Measurements from ENCODE around the gene CTBP1. TPM values are rescaled to one million over a fixed set of nuclear protein-coding genes. Genes with fewer than 3 reads are reported as not detected.

Gene CTBP1
- total and polyA plus RNA-seq, 2 of the 8 experiments (the other 6 are each of a cell fraction or from before 2014, with no cell fraction given): 128 to 185 TPM

- 90% methylated on average over 12 of the region's 13 CpGs; no CpG with 5 or more reads in 1 of the 2 experiments for WGBS, 2 experiments (ENCODE audit: extremely low coverage in 1 of 2, insufficient coverage in 1 of 2, insufficient read length in 1 of 2, insufficient replicate concordance in 2 of 2, low coverage in 1 of 2, low lambda C conversion rate in 2 of 2, missing lambda C conversion rate in 1 of 2)
- Histone ChIP-seq H3K23ac (ENCODE audit: insufficient read length) (no peak overlapping the region), H3K4me2 (ENCODE audit: insufficient read depth in 1 of 2, low read depth in 2 of 2, low read length in 2 of 2) (no peak overlapping the region), H2AFZ (ENCODE audit: low read length) (no peak overlapping the region), H3K79me1 (ENCODE audit: low read depth, low read length) (no peaks in the 10 kb centered on the region), H3K27ac (ENCODE audit: low read depth, low read length) (no peak overlapping the region), H4K20me1 (replicated peaks in 1 of 2; ENCODE audit: control insufficient read depth in 1 of 2, insufficient read depth in 2 of 2, low read length in 2 of 2) (no peaks in the 10 kb centered on the region), H2BK120ac (replicated peaks; ENCODE audit: low read depth, low read length) (no peak overlapping the region), H3K9me3 (ENCODE audit: insufficient read depth in 2 of 2, low read depth in 1 of 2, low read length in 1 of 2) (no peaks in the 10 kb centered on the region), H3K56ac (replicated peaks; ENCODE audit: insufficient read length, low read depth, low read length) (no peak overlapping the region), H3K79me2 (ENCODE audit: control insufficient read depth in 1 of 2, insufficient read depth in 2 of 2, low read length in 2 of 2) (no peaks in the 10 kb centered on the region), H3K14ac (ENCODE audit: insufficient read length) (no peak overlapping the region), H3K18ac (ENCODE audit: extremely low read depth, low read length) (no peak overlapping the region), H3K23me2 (ENCODE audit: low read depth, low read length) (no peaks in the 10 kb centered on the region), H2BK15ac (ENCODE audit: low read length) (no peak overlapping the region), H4K5ac (ENCODE audit: insufficient read length, low read depth, low read length) (no peak overlapping the region), H2BK20ac (ENCODE audit: low read length) (no peak overlapping the region), H3K9ac (replicated peaks in 1 of 4; ENCODE audit: extremely low read depth in 1 of 4, low read depth in 3 of 4, low read length in 3 of 4) (no peak overlapping the region), H3K4me3 (ENCODE audit: extremely low read depth in 1 of 4, insufficient read depth in 2 of 4, low read depth in 3 of 4, low read length in 4 of 4) (no peak overlapping the region), H4K8ac (ENCODE audit: extremely low read depth, insufficient read depth, low read length) (no peak overlapping the region), H3K27me3 (replicated peaks in 1 of 4; ENCODE audit: control insufficient read depth in 3 of 4, extremely low read depth in 1 of 4, insufficient read depth in 3 of 4, low read length in 3 of 4) (no peaks in the 10 kb centered on the region; a peak in 2 of 7 replicates), H4K91ac (replicated peaks; ENCODE audit: insufficient read length, low read length) (no peak overlapping the region), H3K4ac (replicated peaks; ENCODE audit: insufficient read length, low read depth, low read length) (no peak overlapping the region), H2BK5ac (ENCODE audit: low read depth, low read length) (no peak overlapping the region), H2BK12ac (ENCODE audit: low read depth, low read length) (no peak overlapping the region), H3K36me3 (ENCODE audit: control insufficient read depth in 2 of 4, insufficient read depth in 4 of 4, low read length in 3 of 4) (no peaks in the 10 kb centered on the region), H3K4me1 (replicated peaks in 1 of 4; ENCODE audit: control insufficient read depth in 3 of 4, insufficient read depth in 4 of 4, low read length in 3 of 4) (no peaks in the 10 kb centered on the region), H2AK5ac (ENCODE audit: low read depth, low read length) (no peak overlapping the region)
- FAIRE-seq (no peak), DNase-seq (ENCODE audit: low read depth in 1 of 2, low spot score in 2 of 2) (no peak)
- ChIA-PET CTCF (ENCODE audit: partially characterized antibody) (interaction anchor here (0.6 to 2.2 kb wide), 9 partner anchors 10 to 437 kb away, joined by 3 to 7 read pairs (median 4); no protein-coding TSS in a partner anchor), POLR2A (ENCODE audit: partially characterized antibody) (interaction anchor here (0.7 kb wide), 1 partner anchor 12 kb away, joined by 3 read pairs; no protein-coding TSS in a partner anchor)
- TF ChIP-seq BCL11A (IDR thresholded peaks at IDR 0.05; ENCODE audit: low read depth in 2 of 2, low read length in 2 of 2): no peak
- TF ChIP-seq NRF1 (IDR thresholded peaks at IDR 0.05; ENCODE audit: low read depth, low read length): no peak
- no peak for TF ChIP-seq RAD21 (IDR thresholded peaks at IDR 0.05 in 1 of 2, conservative IDR thresholded peaks at IDR 0.05 in 1 of 2; ENCODE audit: low read depth in 2 of 2, low read length in 2 of 2)
- TF ChIP-seq YY1 (IDR thresholded peaks at IDR 0.05; ENCODE audit: low read depth, low read length): no peak
- TF ChIP-seq KDM1A (IDR thresholded peaks at IDR 0.05; ENCODE audit: borderline replicate concordance, low read length): no peak
- no peak for TF ChIP-seq CBX5 (IDR thresholded peaks at IDR 0.05; ENCODE audit: low read depth, low read length)
- no peak for TF ChIP-seq EP300 (IDR thresholded peaks at IDR 0.05; ENCODE audit: borderline replicate concordance in 1 of 2, low read depth in 2 of 2, low read length in 2 of 2)
- TF ChIP-seq SIX5 (IDR thresholded peaks at IDR 0.05; ENCODE audit: low read depth, low read length): no peak
- TF ChIP-seq TBP (IDR thresholded peaks at IDR 0.05; ENCODE audit: low read depth, low read length): no peak
- TF ChIP-seq SP4 (IDR thresholded peaks at IDR 0.05; ENCODE audit: low read length): no peak
- no peak for TF ChIP-seq HDAC2 (IDR thresholded peaks at IDR 0.05; ENCODE audit: borderline replicate concordance in 1 of 2, low read depth in 2 of 2, low read length in 2 of 2)
- no peak for TF ChIP-seq FOSL1 (IDR thresholded peaks at IDR 0.05; ENCODE audit: insufficient read depth, low read depth, low read length)
- TF ChIP-seq ASH2L (IDR thresholded peaks at IDR 0.05; ENCODE audit: low read length): no peak
Measured at GRCh38 chr4:1196421-1197183, 52.3 kb downstream of the CTBP1 start.
